ENCODE data around the gene ZBTB34.

The ZBTB34 gene

DNA sequence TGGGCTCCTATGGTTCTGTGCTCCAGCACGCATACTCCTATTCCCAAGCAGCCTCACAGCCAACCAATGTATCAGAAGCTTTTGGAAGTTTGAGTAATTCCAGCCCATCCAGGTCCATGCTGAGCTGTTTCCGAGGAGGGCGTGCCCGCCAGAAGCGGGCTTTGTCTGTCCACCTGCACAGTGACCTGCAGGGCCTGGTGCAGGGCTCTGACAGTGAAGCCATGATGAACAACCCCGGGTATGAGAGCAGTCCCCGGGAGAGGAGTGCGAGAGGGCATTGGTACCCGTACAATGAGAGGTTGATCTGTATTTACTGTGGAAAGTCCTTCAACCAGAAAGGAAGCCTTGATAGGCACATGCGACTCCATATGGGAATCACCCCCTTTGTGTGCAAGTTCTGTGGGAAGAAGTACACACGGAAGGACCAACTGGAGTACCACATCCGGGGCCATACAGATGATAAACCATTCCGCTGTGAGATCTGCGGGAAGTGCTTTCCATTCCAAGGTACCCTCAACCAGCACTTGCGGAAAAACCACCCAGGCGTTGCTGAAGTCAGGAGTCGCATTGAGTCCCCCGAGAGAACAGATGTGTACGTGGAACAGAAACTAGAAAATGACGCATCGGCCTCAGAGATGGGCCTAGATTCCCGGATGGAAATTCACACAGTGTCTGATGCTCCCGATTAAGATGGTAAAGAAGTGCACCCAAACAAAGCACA is 19.9 kb downstream of the ZBTB34 start:
- DNase-seq: no peak

DNA sequence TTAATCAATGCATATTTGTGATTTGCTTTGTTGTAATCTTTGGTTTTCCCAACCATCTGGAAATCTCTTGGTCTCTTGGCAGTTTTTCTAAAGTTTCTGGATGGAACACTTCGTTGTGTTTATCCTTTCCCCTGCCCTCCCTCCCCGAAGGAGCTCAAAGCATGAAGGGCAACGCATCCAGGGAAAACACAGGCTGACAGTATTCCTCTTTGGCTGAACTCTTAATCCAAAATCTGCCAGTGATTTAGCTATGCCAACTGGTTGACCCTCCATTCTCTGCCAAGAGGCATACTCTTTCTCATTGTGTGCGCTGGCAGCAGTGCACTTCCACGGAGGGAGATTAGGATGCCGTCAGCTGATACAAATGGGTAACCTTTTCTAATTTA is 20.5 kb downstream of the ZBTB34 start:
- DNase-seq: no peak

GRCh38 chr9:126882746-126883145 is 22.3 kb downstream of the ZBTB34 start:
- no peak for DNase-seq

DNA sequence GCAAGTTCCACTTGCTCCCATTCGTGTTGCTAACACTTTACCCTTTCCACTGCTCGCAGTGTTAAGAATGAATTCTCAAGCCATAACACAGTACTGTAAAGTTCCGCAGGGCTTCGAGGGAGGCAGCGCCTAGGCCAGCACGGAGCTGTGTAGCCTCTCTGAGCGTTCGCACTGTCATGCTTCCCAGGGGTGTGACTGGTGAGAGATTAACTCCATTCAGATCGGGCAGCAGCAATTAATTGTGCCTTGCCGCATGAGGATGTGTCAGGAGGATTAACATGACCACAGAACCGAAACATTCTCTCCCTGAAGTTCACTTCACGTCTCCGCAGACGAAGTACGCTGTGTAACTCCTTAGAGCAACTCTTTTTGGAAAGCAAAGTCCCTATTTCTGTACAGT is 23.2 kb downstream of the ZBTB34 start:
- DNase-seq: no peak

- no peak for DNase-seq
Observed at GRCh38 chr9:126885131-126885641, 24.7 kb downstream of the ZBTB34 start.

DNA sequence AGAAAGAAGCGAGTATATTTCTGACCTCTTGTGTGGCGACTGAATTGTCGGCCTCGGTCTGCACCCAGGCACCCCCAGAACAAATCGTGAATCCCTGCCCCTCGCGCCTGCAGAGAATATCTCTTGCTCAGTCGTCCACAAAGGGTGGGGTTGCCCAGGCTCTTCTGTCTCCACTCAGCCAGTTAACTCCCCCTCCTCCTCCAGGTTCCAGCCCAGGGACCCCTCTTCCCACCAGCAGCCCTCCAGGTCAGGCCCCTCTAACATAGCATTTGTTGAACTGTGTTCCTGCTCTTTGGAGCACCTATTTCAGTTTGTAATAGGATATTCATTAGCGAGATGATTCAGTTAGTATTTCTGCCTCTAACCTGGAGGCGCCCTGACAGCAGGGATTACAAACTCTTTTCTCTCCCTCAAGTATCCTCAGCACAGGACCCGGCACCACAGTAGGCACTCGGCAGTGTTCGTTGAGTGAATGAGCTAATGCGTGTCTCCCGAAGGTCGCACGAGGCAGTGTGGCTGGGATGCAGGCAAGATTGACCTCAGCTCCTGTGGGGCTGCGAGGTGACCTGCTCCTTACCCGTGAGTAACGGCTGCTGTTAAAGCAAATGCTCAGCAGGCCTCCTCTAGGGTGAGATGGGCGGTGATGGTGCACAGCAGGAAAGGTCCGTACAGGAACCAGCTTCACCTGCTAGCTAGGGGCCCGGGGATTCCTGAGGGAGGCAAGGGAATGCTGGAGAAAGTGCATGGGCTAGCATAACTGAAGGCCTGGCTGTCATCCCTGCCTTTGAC is 25.8 kb downstream of the ZBTB34 start:
- no peak for DNase-seq

DNA sequence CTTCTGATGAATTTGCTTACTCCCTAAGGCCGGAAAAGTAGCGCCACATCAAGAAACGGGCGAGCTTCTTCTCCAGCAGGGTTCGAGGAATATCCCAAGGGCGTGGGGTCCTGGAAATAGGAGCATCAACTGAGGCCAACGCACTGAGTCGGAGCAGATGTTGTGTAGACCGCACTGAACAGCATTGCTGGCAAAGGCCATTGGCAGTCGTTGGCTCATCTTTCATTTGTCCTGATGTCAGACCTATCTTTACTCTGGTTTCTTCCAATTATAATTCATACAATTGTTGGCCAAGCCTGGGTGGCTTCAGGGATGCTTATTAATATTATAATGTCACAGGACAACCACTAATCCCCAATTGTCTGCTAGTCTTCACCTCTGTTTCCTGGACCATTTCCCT is 26.5 kb downstream of the ZBTB34 start:
- DNase-seq: no peak

DNA sequence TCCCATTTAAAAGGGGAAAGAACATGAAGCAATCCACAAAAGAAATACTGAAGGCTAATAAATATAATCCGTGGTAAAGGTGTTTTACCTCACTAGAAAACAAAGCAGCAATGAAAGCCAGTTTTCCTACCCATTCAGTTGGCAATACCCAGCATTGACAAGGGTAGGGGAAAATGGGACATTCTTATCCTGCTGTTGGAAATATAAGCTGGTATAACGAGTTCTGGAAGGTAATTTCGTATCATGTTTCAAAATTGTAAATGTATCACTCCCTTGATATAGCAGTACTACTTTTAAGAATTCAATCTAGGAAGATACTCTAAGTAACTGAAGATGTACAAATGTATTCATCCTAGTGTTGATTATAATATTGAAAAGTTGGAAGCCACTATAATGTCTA is 31.2 kb downstream of the ZBTB34 start:
- DNase-seq: no peak

DNA sequence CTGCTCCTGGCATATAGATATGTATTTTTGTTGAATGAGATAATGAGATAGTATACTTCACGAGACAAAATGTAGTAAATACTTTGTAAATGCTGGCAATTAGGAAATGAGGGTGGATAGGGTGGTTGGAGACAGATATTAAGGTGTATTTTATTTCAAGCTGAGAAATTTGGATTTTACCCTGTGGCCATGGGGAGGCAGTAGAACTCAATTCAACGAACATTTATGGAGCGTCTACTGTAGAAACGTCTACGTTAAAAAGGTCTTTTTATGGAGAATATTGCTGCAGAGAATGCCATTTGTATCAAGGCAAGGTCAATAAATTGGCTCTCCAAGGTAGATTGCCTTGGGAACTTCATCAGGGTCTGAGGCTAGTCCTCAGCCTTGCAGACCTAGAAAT is 32.6 kb downstream of the ZBTB34 start:
- peak; percentile 19 for DNase-seq

DNA sequence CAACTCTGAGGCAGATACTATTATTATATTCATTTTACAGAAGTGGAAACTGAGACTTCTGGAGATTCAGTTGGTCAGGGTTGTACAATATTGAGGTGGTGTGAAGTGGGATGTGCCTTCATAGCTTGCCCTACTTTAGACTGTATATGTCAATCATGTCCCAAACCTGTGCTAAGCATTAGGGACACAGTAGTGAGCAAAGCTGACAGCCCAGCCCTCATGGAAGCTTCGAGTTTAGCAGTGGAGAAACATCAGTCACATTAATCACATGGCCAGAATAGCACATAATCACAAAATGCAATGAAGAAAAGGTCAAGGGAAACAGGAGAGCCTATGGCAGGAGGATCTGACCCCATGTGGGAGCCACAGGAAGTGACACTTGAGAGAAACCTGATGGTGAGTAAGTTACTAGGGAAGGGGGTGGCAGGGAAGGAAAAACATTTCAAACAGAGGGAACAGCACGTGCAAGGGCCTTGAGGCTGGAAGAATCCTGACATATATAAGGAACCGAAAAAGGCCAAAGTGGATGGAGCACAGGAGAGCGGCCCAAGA is 33.7 kb downstream of the ZBTB34 start:
- DNase-seq: no peak

- DNase-seq: no peak
Observed at GRCh38 chr9:126902210-126902609, 41.8 kb downstream of the ZBTB34 start.

DNA sequence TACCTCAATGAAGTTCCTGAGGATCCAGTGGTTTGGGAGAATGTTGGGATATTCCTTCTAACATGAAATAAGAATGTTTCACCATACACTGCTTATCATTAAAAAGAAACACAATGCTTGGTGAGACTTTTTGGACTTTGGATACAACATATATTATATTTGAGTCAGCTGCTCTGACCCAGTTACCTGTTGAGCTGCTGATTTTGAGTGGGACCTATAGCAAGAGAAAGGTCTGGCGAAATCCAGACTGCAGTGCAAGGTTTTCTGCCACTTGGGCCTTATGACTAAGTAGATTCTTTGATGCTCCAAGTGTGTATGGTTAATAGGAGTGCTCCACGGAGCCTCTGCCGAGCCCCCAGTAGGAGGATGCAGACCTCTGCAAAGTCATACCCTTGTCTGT is 44.1 kb downstream of the ZBTB34 start:
- no peak for DNase-seq

GRCh38 chr9:126906091-126906490 is 45.7 kb downstream of the ZBTB34 start:
- no peak for DNase-seq

GRCh38 chr9:126907058-126907457 is 46.6 kb downstream of the ZBTB34 start:
- no peak for DNase-seq

DNA sequence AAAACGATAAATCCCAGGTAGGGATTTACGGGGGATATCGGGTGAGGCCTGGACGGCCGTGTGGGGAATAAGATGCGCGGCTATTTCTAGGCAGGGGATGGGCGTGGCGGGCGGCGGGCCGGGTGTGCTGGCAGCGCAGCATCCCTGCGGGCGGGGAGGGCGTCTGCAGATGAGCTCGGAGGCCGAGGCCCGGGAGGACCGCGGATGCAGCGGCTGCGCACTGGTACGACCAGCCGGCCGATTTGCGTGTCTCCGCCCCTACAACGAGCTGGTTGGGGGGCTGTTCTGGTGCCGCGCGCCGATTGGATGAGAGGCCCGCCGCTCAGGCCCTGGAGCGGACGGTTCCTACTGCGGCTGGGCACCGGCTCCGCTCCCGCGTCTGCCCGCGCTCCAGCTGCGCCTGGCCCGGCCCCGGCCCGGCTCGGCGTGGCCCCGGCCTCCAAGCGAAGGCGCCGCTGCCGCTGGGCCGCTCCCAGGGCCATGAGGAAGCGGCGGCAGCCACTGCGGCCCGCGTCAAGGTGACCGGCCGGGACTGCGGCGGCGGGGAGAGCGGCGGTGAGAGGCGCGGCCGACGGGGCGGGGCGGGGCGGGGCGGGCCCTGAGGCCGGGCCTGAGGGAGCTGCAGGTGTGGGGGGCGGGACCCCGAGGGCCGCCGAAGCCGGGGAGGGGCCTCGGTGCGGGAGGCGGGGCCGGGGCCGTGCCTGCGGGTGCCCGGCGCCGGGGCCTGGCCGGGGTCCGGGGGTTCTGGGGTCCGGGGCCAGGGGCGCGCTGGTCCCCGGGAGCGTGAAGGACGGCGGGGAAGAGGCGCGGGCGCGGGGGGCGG is 54.2 kb downstream of the ZBTB34 start, which contains the start of gene RALGPS1:
Gene RALGPS1, plus strand, starts transcription at position 325 of the 823 bp plus-strand sequence. CDS start 47,508 bp downstream, outside the sequence.
- DNase-seq: peak; percentile 91

DNA sequence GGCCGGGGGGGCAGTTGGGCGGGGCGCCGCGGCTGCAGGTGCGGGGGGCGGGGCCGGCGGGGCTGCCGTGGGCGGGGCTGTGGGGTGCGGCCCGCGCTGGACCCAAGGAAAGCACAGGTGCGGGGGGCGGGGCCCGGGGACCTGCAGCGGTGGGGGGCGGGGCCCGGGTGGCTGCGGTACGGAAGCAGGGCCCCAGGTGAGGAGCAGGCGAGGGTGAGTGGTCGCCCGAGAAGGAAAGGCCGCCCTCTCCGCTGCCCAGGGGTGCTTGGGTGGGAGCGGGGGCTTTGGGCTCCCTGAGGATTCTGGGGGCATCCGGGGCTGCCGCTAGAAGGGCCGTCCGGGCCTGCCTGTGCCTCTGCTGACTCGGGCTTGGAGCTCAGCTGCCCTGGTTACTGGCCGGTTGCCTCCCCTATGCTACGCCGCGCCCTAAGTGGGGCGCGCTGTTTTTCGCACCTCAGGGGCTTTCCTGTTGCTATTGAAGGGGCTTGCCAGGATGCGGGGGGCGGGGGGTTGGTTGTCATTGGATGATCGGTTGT is 54.9 kb downstream of the ZBTB34 start:
- peak; percentile 42 for DNase-seq

- DNase-seq: no peak
Observed at GRCh38 chr9:126915846-126916543, 55.6 kb downstream of the ZBTB34 start.

- no peak for DNase-seq
Observed at GRCh38 chr9:126916909-126917308, 56.5 kb downstream of the ZBTB34 start.

DNA sequence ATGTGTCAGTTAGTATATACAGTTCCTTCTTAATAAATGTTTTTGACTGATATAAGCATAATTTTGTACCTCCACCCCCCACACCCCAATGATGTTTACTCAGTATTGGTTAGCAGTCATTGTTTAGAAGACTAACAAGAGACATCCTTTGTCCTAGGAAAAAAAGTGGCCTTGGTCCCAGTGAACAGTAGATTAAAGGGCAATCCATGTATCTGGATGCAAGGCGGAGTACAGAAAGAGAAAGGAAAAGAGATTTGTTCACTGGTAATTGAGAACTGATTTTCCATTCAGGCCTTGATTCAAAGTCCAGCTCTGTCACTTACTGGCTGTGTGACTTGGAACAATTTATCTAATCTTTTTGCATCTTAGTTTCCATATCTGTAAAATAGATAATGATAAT is 58.8 kb downstream of the ZBTB34 start:
- DNase-seq: no peak

GRCh38 chr9:126925876-126926275 is 65.4 kb downstream of the ZBTB34 start:
- peak; percentile 28 for DNase-seq

GRCh38 chr9:126926364-126926763 is 65.9 kb downstream of the ZBTB34 start:
- no peak for DNase-seq

GRCh38 chr9:126927419-126927818 is 67.0 kb downstream of the ZBTB34 start:
- DNase-seq: peak; percentile 88
